ENCODE results near the gene RHOG.

The RHOG gene

DNA sequence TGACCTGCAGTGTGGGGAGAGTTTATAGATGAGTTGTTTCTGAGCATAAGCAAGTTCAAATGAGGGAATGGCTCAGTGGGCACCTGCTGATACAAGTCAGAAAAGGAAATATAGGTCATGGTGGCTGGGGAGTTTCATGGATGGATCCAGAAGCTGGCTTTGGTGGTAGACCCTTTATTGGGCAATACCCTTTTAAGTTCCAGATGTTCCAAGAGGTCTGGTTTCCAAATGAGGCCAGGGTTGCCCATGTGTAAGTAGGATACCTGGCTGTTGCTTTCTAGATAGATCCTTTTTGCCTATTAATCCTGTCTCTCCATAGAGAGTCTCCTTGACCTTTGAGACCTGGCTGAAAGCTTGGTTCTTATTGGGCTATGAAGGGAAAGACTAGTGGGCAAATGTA, 16.9 kb upstream of the RHOG start:
- DNase-seq = no peak

DNA sequence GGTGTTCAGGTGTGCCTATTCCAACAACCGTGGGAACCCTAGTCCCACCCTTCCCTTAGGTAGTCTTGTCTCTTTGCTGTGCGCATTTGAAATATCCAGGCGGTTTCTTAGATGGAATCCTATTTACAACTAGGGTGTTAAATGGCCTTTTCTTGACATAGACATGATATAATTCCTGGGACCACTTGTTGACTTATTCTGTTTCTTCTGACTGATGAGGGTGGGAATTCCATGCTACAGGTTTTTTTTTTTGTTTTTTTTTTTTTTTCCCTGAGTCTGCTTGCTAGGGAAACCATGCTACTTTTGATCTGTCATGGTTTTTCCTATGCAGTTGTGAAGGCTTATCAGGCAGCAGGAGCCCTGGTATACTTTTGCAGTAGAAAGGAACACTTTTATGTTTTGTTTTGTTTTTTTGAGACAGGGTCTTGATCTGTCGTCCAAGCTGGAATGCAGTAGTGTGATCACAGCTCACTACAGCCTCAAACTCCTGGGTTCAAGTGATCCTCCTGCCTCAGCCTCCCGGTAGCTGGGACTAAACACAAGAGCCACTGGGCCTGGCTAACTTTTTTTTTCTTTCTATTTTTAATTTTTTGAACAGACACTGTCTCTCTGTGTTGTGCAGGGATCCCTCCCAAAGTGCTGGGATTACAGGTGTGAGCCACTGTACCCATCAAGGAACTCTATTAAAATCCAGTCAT, 16.2 kb upstream of the RHOG start:
- DNase-seq = no peak

DNA sequence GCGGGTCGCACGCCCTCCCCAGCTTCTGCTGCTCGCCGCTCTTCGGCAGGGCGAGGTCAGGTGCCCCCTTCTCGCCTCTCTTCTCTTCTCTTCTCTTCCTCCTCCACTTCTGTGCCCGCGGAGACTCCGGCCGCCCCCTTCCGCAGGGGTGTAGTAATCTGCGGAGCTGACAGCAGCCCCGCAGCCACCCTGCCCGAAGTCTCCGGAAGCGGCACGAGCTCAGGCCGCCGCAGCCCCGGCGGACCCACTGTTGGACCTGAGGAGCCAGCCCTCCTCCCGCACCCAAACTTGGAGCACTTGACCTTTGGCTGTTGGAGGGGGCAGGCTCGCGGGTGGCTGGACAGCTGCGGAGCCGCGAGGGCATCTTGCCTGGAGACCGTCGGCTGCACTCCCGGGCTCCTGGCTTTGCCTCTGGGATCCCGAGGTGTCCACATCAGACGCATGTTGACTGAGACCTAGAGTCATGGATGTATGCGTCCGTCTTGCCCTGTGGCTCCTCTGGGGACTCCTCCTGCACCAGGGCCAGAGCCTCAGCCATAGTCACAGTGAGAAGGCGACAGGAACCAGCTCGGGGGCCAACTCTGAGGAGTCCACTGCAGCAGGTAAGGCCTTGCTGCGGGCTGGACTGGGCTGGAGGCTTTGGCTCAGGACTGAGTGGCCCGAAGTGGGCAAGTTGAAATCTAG, 15.2 kb upstream of the RHOG start:
- DNase-seq = no peak

DNA sequence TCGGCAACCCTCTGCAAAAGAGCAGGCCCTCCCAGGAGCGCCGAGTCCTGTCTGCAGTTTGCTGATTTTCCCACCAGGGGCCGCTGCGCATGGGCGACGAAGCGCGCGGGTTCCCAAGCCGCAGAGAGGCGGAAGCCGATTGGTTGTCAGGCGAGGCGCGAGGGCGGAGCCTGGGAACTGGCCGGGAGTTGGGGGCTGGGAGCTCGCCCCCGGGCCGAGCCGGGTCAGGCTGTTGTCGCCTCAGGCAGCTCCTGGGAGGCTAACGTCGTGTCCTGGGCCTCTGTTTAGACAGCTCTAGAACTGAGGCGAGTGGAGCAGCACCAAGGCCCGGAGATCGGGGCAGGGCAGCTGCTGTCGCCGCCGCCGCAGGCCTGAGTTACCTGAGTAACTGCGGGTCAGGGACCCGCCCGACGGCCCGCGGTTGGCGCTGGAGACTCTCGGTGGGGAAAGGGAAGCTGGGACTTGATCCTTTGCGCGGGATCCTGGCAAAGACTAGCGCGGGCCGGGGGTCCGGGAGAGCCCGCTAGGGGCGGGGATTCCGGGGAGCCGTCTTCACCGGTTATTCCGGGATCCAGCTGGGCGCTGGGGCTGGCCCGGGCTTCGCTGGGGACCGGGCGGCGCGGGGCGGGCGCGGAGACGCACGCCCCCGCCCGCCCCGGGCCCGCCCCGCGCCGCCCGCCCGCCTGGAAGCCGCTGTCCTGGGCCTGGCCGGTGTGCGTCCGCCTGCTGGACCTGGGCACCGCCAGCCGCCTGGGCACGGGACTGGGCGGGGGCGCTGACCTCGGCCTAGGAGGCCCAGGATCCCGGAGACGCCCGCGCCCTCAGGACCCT, 14.4 kb upstream of the RHOG start, which contains the start of gene STIM1:
TSS of gene STIM1 (plus strand) at position 688 of the 831 bp plus-strand sequence. CDS start 607 bp downstream, outside the sequence.
- peak; percentile 79 for DNase-seq

DNA sequence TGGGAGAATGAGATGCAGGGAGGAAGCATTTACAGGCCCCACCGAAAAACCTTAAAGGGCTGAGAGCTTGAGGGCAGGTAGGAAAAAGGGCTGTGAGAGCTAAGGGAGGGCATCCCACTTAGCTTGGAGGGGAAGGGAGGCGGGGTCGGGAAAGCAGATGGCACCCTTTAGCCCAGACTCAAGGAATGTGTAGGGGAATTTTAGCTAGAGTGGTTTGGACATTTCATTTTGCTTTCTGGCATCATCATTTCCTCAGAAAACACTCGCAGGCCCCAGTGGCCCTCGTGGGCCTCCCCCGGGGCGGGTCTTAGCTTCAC, 13.9 kb upstream of the RHOG start:
- DNase-seq = no peak

DNA sequence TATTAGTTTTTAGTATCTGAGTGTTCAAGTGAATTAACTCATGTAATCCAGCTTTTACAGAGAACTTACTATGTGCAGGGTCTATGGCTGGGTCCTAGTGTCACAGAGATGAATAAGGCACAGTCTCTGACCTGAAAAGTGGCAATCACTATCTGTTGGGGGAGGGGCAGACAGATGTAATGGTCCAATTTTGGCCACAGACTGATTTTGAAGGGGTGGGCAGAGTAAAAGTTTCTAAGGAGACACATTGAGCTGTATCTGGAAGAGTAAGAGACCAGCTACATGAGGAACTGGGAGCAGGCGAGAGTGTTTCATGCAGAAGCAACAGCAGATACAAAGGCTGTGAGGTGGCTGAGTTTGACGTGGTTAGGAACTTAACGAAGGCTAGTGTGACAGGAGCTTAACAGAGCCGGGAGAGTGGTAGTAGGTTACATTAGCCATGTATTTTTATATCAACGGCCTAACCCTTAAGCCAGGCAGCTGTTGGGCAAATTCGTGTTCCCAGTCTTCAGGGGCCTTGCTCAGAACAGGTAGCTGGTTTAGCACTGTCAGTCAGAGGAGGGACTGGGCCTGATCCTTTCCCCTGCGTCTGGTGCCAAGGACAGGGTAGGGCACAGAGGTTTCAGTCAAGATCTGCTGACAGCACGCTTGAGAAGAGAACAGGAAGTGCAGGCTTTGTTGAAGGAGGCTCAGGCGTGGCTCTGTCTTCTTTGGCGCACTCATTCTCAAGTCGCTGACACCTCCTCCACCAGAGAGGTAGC, 13.3 kb upstream of the RHOG start:
- no peak for DNase-seq

DNA sequence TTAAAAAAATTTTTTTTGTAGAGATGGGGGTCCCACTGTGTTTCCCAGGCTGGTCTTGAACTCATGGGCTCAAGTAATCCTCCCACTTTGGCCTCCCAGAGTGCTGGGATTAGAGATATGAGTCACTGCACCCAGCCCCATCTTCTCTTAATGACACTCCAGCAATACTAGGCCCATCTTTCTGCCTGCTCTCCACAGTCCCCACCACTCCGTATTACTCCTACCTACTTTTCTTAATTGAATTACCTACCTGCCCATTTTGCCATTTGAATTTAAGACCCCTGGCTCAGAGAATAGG, 12.7 kb upstream of the RHOG start:
- DNase-seq = no peak

DNA sequence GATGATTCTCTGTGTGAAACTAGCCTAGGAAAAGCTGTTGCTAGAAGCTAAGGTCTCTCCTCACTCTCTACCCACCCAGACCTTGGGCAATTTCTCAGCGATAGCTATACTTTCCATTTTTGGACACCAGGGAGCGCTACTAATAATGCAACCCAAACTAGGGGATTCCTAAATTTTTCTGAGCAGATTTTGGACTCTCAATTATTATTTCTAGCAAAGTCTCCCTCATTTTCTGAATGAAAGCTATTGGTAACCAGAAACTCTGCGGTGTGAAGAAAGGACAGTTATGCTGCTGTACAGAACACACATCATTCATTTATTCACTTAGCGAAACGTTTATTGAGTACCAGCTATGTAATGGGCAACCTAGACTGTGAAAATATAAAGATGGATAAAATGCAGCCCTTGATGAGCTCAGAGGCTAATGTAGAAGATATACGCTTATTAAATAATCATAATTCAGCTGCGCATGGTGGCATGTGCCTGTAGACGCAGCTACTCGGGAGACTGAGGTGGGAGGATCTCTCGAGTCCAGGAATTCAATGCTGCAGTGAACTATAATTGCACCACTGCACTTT, 8.6 kb upstream of the RHOG start:
- no peak for DNase-seq

DNA sequence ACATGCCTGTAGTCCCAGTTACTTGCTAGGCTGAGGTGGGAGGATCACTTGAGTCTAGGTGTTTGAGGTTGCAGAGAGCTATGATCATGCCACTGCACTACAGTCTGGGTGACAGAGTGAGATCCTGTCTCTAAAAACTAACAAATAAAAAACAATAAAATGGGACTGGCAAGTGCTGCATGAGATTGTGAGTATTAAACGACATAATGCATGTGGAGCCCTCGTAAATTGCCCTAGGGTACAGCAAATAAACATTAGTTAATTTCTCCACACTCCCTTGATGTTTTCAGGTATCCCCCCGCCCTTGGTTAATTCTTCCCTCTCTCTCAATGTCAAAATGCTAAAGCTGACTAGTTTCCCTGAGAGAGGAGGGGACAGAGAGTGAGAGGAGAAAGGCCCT, 4.9 kb upstream of the RHOG start:
- DNase-seq = no peak

DNA sequence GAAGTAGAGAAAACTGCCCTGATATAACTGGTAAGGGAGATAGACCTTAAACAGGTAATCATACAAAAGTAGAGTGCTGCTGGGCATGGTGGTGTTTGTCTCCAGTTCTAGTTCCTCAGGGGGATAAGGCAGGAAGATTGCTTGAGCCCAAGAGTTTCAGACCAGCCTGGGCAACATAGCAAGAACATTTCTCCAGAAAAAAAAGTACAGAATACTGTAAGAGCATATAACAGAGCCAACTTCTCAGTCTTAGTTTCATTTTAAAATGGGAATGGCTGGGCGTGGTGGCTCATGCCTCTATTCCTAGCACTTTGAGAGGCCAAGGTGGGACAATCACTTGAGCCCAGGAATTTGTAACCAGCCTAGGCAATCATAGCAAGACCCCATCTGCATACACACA, 4.5 kb upstream of the RHOG start:
- DNase-seq = no peak

DNA sequence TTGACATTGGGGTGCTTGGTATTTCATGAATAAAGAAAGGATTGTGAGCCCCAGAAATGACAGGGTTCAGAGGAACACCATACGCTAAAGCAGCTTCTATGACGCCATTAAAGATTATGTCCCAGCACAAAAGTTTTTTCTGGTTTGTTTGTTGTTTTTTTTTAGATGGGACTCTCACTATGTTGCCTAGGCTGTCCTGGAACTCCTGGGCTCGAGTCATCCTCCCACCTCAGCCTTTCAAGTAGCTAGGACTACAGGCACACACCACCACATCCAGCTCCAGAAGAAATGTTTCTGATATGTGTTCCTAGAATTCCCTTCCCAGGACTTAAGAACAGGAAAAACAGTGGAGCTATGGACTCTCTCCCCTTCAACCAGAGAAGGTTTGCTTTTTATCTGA, 2.6 kb upstream of the RHOG start:
- no peak for DNase-seq

DNA sequence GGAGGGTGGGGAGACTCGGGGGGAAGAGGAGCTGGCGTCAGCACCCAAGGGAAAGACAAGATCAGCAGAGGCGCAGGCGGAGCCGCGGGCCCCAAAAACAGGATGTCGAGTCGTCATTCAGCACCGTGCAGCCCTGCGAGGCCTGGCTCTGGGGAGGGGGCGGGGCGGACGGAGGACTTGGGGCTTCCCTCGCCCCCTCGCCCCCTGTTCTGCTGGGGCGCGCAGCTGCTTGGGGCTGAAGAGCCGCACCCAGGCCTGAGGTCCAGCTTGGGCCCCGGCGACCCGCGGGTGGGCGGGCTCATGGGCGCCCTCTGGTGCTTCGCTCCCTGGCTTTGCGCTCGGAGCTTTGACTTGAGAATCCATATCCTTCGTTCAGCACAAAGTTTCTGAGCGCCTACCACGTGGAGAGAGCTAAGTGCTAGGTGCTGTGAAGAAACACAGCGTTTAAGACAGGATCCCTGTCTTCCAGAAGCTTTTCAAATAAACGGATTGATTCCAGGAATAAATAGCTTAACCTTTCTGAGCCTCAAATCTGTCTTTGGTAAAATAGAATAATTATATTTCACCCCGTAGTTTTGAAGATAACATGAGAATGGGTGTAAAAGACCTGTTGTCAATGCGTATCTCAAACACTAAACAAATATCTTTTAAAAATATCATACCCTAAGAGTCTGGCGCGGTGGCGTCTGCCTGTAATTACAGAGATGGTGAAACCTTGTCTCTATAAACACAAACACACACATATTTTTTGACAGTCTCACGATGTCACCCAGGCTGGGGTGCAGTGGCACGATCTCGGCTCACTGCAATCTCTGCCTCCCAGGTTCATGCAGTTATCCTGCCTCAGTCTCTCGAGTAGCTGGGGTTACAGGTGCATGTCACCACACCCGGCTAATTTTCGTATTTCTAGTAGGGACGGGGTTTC, 929 bp upstream of the RHOG start:
- DNase-seq = no peak

DNA sequence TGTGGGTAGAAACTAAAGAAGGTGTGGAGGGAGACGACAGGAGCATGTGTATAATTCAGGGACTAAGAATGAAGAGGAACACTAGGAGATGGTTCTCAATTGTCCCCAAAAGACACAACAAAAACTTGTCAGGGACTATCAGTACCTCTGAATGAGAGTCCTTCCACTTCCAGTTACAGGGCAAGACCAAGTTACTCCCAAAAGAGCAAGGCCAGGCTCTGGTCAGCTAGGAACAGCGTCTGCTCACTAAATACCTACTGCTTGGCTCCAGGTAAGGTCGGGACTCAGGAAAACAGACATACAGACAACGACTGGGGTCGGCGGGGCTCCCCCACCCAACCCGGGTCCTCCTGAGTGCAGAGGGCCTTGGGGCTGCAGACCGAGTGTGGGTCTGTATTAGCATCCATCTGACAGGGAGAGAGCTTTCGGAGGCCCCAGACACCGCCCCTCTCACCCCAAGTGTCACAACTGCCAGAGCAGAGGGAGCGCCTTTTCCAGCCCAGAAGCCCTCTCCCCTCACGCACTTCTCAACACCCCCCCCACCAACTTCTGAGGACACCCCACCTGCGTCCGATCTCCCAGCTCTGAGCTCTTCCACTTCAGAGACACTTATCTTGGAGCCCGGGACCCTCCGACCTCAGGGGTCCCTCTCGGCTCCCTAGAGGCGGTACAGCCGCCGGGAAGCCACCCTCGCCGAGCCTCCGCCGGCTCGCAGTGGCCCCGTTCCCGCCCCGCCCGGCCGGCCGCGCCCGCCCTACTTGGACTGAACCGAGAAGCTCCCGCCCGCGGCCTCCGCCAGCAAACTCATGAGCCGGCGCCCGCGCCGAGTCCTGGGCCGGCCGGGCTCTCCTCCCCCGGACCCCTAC, 522 bp downstream of the RHOG start:
- no peak for DNase-seq

DNA sequence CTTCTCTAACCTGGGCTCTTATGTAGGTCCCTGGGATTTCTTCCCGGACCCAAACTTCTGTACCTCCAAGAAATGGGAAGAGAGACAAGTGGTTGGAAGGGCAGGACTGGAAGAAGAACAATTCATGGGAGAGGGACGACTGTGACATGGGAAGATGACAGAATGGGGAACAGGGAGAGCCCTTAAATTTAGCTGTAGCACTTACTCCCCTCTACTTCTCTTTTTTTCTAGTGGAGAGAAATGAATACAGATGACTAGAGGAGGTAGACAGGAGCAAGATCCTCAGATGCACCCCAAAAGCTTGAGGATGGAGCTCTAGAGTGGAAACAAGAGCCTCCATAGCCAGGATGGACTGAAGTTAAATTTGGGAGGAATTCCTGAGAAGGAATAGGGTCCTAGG, 2.3 kb downstream of the RHOG start:
- no peak for DNase-seq

DNA sequence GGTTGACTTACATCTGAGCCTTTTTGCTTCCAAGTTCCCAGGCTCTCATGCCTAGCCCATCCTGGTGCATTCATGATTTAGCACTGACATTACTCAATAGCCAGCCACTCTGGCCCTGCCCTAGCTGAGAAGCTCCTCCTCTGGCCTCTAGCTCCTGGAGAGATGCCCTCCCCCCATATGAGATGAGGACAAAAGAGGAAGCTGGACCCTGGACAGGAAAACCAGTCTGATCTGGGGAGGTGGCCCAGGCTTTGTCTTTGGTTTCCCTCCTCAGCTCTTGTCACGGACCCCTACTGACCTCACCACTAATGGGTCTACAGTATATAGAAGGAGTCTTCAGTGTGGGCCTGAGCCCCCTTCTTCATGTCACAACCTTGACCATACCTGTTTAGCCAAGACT, 3.0 kb downstream of the RHOG start:
- no peak for DNase-seq

DNA sequence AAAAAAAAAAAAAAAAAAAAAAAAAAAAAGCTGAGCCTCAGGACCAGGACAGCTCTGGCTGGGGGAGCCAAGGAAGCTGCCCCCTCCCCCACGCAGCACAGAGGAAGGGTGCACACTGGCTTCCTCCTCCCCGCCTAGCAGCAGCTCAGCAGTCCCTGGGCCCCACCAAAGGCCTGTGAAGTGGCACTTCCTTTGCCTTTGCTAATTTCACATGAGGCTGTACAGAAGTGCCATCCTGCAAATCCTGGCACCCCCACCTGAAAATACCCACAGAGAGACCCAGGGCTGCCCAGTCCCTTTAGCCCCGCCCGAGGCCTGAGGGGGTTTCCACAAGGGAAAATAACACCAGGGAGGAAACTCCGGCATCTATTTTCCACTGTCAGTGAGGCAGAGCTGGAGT, 3.9 kb downstream of the RHOG start:
- DNase-seq = no peak

DNA sequence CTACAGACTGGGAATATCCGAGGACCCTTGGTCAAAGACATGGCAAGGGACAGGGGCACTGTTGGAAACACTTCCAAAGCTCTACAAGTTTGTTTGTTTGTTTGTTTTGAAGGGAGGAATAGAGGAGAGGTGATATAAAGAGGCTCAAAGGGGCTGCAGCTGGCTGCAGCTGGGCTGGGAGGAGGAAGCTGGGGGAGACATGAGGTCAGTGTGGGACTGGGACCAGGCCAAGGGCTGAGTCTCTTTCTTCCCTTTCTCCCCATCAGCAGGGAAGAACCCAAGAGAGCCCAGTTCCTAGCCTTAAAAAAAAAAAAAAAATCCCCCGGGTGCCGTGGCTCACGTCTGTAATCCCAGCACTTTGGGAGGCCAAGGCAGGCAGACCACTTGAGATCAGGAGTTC, 5.0 kb downstream of the RHOG start:
- DNase-seq = no peak

DNA sequence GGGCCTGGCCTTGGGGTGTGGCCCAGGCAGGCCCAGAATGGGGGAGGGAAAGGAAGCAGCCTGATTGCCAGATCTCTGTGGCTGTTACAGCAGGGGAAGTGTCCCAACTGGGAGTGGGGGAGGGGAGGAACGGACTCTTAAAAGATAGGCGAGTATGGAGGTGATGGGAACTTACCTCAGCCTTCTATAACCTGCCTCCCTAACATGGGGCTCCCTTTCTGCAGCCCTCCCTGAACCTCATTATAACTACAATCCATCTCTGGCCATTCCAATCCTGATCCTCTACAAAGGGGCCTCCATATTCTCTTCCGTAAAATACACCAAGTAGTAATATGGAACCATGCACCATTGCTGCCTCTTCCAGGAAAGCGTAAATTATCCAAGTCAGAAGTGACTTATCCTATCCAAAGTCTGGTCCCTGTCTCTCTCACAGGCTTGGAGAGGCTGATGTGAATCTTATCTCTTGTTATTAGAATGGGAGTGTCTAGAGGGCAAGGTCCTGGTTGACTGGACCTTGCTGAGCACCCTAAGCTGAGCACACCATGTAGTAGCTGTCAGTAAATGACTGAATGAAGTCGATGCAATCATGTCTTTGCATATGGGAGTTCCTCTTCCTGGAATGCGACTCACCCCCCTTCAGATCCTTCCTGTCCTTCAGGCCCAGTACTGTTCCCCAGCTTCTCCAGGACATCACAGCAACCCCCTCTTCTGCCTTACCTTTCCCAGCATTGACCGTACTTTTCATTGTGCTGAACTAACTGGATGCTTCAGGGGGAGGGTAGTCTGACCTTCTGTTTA, 5.9 kb downstream of the RHOG start:
- DNase-seq = no peak

DNA sequence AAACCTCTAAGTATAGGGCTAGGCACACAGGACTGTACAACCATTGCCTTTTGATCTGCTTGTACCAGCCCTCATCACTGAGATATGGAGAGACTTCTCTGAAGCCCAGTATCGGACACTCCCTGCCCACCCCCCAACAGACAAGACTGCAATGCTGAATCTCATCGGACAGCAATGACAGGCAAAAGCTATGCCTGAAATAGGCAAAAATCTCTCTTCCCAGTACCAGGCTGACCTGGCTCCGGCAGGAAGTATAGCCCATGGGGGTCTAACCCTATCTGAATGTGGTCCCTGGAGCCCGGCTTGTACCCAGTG, 6.5 kb downstream of the RHOG start:
- DNase-seq = no peak

DNA sequence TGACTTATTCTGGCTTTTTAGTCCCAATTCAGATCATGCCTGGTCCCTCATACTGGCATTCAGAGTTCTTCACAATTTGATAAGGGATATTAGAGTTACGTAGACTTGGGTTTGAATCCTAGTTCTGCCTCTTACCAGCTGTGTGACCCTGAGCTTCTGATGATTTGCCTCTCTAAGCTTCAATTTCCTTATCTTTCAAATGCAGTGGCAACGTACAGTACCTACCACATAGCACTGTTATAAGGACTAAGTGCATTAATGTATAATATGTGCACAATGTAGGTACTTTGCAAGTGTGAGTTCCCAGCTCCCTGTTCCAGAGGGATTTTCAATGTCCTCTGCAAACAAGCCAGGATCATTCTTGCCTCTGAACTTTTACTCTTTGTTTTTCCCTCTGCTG, 7.3 kb downstream of the RHOG start:
- DNase-seq = no peak

Measured in NCI-H1048 (cell line).